IMR-90 (cell line): ENCODE results near the gene ATP2C2. TPM values are rescaled to one million over a fixed set of nuclear protein-coding genes. Genes with fewer than 3 reads are reported as not detected.

Experiments
- ATAC-seq: fragments of 200-7000 bp; cut with Tn5 transposase; 2 replicates; pipeline ENCODE4 v1.9.1; 2020; ENCODE audit warnings: low read depth, mild to moderate bottlenecking, moderate library complexity
- BruUV-seq: library from RNA; stranded (reverse); fragments of 400-500 nt; replicated peaks from 2 replicates; lab custom pipeline; 2021; lab: Mats Ljungman, UMichigan
- CTCF ChIA-PET: fragments of 300-600 bp; formaldehyde crosslinking; extraction: SDS; loops from one replicate; lab custom pipeline; 2021; ENCODE audit warnings: antibody characterized with exemption; lab: Yijun Ruan, JAX
- POLR2A ChIA-PET: fragments of 300-600 bp; sonication (Branson Sonifier 250); formaldehyde crosslinking; loops from one replicate; lab custom pipeline; 2022; ENCODE audit warnings: antibody characterized with exemption; ENCODE audit not compliant: unreplicated experiment; lab: Charles Lee
- DNase-seq: peaks from one replicate; pipeline ENCODE4 v3.0.0; 2013
- H2AFZ ChIP-seq: replicated peaks from 2 replicates; pipeline ENCODE3; 2013; ENCODE audit warnings: low read length, mild to moderate bottlenecking; ENCODE audit not compliant: poor library complexity
- H2AK5ac ChIP-seq: 2 replicates; pipeline ENCODE4 v1.6.1; 2013; ENCODE audit warnings: low read depth, low read length, inconsistent platforms
- H2AK9ac ChIP-seq: replicated peaks from 2 replicates; pipeline ENCODE3; 2013; ENCODE audit warnings: mild to moderate bottlenecking, low read depth, low read length, moderate library complexity; ENCODE audit not compliant: poor library complexity
- H2BK120ac ChIP-seq: 2 replicates; pipeline ENCODE4 v1.6.1; 2013; ENCODE audit warnings: low read depth, low read length, inconsistent platforms
- H2BK15ac ChIP-seq: 3 replicates; pipeline ENCODE4 v1.6.1; 2013; ENCODE audit warnings: low read depth, low read length, inconsistent platforms
- H2BK20ac ChIP-seq: 2 replicates; pipeline ENCODE4 v1.6.1; 2013; ENCODE audit warnings: low read depth, mild to moderate bottlenecking, inconsistent platforms, low read length, moderate library complexity
- H2BK5ac ChIP-seq: 2 replicates; pipeline ENCODE4 v1.6.1; 2013; ENCODE audit warnings: mild to moderate bottlenecking, low read depth, low read length, inconsistent platforms; ENCODE audit not compliant: poor library complexity, severe bottlenecking
- H3K14ac ChIP-seq: replicated peaks from 2 replicates; pipeline ENCODE4 v1.6.1; 2013; ENCODE audit warnings: low read depth, low read length, inconsistent platforms
- H3K18ac ChIP-seq: 2 replicates; pipeline ENCODE4 v1.6.1; 2013; ENCODE audit warnings: low read depth, low read length, control low read depth
- H3K23ac ChIP-seq: 2 replicates; pipeline ENCODE4 v1.6.1; 2013; ENCODE audit warnings: low read depth, low read length, inconsistent platforms
- H3K27ac ChIP-seq: 2 replicates; pipeline ENCODE4 v1.5.1; 2013; ENCODE audit warnings: mild to moderate bottlenecking, control low read depth, low read length; ENCODE audit not compliant: insufficient read depth
- H3K27me3 ChIP-seq: 2 replicates; pipeline ENCODE4 v1.6.1; 2013; ENCODE audit warnings: low read length; ENCODE audit not compliant: control insufficient read depth, insufficient read depth
- H3K36me3 ChIP-seq: 2 replicates; pipeline ENCODE4 v1.6.1; 2013; ENCODE audit warnings: low read length, mixed read lengths; ENCODE audit not compliant: control insufficient read depth, insufficient read depth
- H3K4ac ChIP-seq: 2 replicates; pipeline ENCODE4 v1.6.1; 2013; ENCODE audit warnings: low read depth, low read length, inconsistent platforms
- H3K4me1 ChIP-seq: 2 replicates; pipeline ENCODE4 v1.6.1; 2013; ENCODE audit warnings: low read length, mixed read lengths; ENCODE audit not compliant: control insufficient read depth, insufficient read depth
- H3K4me2 ChIP-seq: 2 replicates; pipeline ENCODE4 v1.6.1; 2013; ENCODE audit warnings: low read depth, mild to moderate bottlenecking, control low read depth, low read length, moderate library complexity
- H3K4me3 ChIP-seq: 2 replicates; pipeline ENCODE4 v1.5.1; 2013; ENCODE audit warnings: low read depth, mild to moderate bottlenecking, control low read depth, low read length, moderate library complexity; ENCODE audit not compliant: insufficient read depth
- H3K56ac ChIP-seq: 2 replicates; pipeline ENCODE4 v1.6.1; 2013; ENCODE audit warnings: low read length, inconsistent platforms; ENCODE audit not compliant: insufficient read depth; ENCODE audit errors: extremely low read depth
- H3K79me1 ChIP-seq, 2 experiments: 2 replicates each; pipeline ENCODE4 v1.6.1; 2013; ENCODE audit warnings: low read length in 2 of 2, inconsistent platforms in 1 of 2, low read depth in 1 of 2
- H3K9ac ChIP-seq: 2 replicates; pipeline ENCODE4 v1.6.1; 2013; ENCODE audit warnings: low read depth, low read length, control low read depth
- H3K9me1 ChIP-seq: 2 replicates; pipeline ENCODE4 v1.6.1; 2013; ENCODE audit warnings: low read length, inconsistent platforms; ENCODE audit not compliant: insufficient read depth
- H3K9me3 ChIP-seq: 2 replicates; pipeline ENCODE4 v1.6.1; 2013; ENCODE audit warnings: low read length; ENCODE audit not compliant: control insufficient read depth, insufficient read depth
- H4K20me1 ChIP-seq: 2 replicates; pipeline ENCODE4 v1.6.1; 2013; ENCODE audit warnings: low read length, inconsistent platforms; ENCODE audit not compliant: insufficient read depth
- H4K5ac ChIP-seq: 2 replicates; pipeline ENCODE4 v1.6.1; 2013; ENCODE audit warnings: mild to moderate bottlenecking, low read depth, low read length, control low read depth
- H4K8ac ChIP-seq, 2 experiments: 2 replicates each; pipeline ENCODE4 v1.6.1; 2013; ENCODE audit warnings: low read depth in 2 of 2, low read length in 2 of 2, control low read depth in 1 of 2, inconsistent platforms in 1 of 2
- H4K91ac ChIP-seq: 2 replicates; pipeline ENCODE4 v1.6.1; 2013; ENCODE audit warnings: low read depth, low read length, inconsistent platforms; ENCODE audit not compliant: insufficient read depth
- CHD1 ChIP-seq: IDR thresholded peaks from 2 replicates; pipeline ENCODE4 v1.6.1; 2012; ENCODE audit warnings: low read depth, low read length, improper control_type of control experiment
- MAZ ChIP-seq: IDR thresholded peaks from 2 replicates; pipeline ENCODE4 v1.6.1; 2012; ENCODE audit warnings: low read depth, mild to moderate bottlenecking, low read length, improper control_type of control experiment, moderate library complexity, borderline replicate concordance
- WGBS, 2 experiments: methylation state at CpG; one replicate each; pipeline versions ENCODE4 v1.1.5 to v1.1.7; 2013; ENCODE audit warnings: missing lambda C conversion rate in 2 of 2; ENCODE audit not compliant: insufficient read length in 1 of 2; ENCODE audit errors: extremely low coverage in 2 of 2; 5-methylcytosine and 5-hydroxymethylcytosine counted together
- dilution Hi-C: fragments of 300-500 bp; cut with HindIII; formaldehyde crosslinking; loops from one replicate; pipeline ENCODE4 v1.14.3; 2018; ENCODE audit warnings: low sequenced_read_pairs; ENCODE audit not compliant: unreplicated experiment
- in situ Hi-C: fragments of 300-500 bp; cut with MboI; formaldehyde crosslinking; loops from 3 replicates; pipeline ENCODE4 v1.14.3; 2019; ENCODE audit warnings: low sequenced_read_pairs, inconsistent platforms, mixed read lengths
- intact Hi-C: fragments of 100-400 bp; cut with micrococcal nuclease; formaldehyde crosslinking; loops from 2 replicates; pipeline ENCODE4 v1.10.0; 2022
- polyA plus RNA-seq, 3 experiments: library from polyadenylated mRNA; depleted of rRNA; stranded (reverse); fragments of >200 nt; gene quantifications; 2 replicates each; pipeline ENCODE4 v1.2.3, GENCODE V29; 2012; ENCODE audit warnings: low replicate concordance in 1 of 3
- total RNA-seq: library from RNA; depleted of rRNA; stranded (reverse); fragments of >200 nt; gene quantifications from 2 replicates; pipeline ENCODE4 v1.2.3, GENCODE V29; 2012

ATP2C2 gene
- total and polyA plus RNA-seq, 2 of the 4 experiments (the other 2 are of a cell fraction): not detected

DNA sequence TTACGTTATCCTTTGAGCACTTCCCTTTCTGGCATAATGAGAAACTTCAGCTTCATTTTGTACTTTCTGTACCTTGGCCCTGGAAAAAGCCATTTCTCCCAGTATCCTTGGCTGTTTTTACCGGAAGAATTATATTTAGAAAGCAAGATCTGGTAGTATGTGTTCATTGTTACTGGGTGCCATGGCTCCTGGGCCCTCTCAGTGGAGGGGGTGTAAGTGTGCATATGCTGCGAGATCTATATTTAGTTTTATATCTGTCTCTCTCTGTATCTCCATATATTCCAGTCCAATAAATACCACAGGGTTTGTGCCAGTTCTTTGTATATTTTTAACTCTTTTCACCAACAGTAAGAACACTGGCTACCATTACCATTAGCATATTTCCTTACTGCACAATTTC, 17.7 kb downstream of the ATP2C2 start:
- H3K23ac ChIP-seq: no peak overlapping the region
- no peak overlapping the region for H2BK120ac ChIP-seq
- no peak overlapping the region for H3K56ac ChIP-seq
- peaks cover 8% of the 10 kb centered on the region for H3K27me3 ChIP-seq
- ChIA-PET CTCF (no interaction called here), POLR2A (no interaction called here)
- H4K91ac ChIP-seq: no peak overlapping the region
- intact Hi-C loops (no loop called here), dilution Hi-C loops (no loop called here), in situ Hi-C loops (no loop called here)
- no TSS peak for BruUV-seq
- ATAC-seq (no peak), DNase-seq (no peak)
- no peaks in the 10 kb centered on the region for H3K4me1 ChIP-seq
- H4K5ac ChIP-seq: no peak overlapping the region
- H3K79me1 ChIP-seq: no peaks in the 10 kb centered on the region
- no peak overlapping the region for H2BK15ac ChIP-seq
- H2AK5ac ChIP-seq: no peak overlapping the region
- no peaks in the 10 kb centered on the region for H3K9me1 ChIP-seq
- no peak overlapping the region for H3K4me3 ChIP-seq
- no peaks in the 10 kb centered on the region for H3K36me3 ChIP-seq
- H3K14ac ChIP-seq: no peak overlapping the region
- no peak overlapping the region for H2AK9ac ChIP-seq
- H4K20me1 ChIP-seq: no peaks in the 10 kb centered on the region
- H3K9me3 ChIP-seq: peaks cover 11% of the 10 kb centered on the region
- H3K4ac ChIP-seq: no peak overlapping the region
- H3K27ac ChIP-seq: no peak overlapping the region
- no peak overlapping the region for H2BK20ac ChIP-seq
- WGBS, 2 experiments: no CpG with 5 or more reads among the region's 3 CpGs
- H4K8ac ChIP-seq: no peak overlapping the region
- no peak overlapping the region for H3K4me2 ChIP-seq
- no peak overlapping the region for H3K18ac ChIP-seq
- TF ChIP-seq CHD1: no peak
- no peak for TF ChIP-seq MAZ
- no peak overlapping the region for H3K9ac ChIP-seq
- H2AFZ ChIP-seq: no peak overlapping the region
- no peak overlapping the region for H2BK5ac ChIP-seq
